ENCODE data around the gene SWAP70. TPM values are rescaled to one million over a fixed set of nuclear protein-coding genes. Genes with fewer than 3 reads are reported as not detected.

The SWAP70 gene
- total and polyA plus RNA-seq, 2 of the 8 experiments (the other 6 are each of a cell fraction or from before 2014, with no cell fraction given), result 14.8 to 37.5 TPM

DNA sequence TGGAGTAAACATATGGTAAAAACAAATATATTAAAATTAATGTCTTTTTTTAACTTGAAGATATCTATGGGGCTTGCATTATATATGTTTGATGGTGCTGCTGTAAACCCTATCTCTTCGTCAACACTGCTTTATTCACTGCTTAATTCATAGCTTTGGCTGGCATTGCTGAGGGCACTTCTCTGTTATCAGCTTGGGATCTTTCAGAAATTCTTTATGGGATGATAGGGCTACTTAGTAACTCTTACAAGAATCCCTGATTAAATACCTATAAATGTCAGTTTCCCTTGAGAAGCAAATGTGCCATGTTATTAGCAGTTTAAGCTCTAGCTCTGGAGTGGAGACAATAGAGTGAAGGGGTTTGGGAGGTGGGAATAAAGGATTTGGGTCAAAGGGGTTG is 112.3 kb downstream of the SWAP70 start:
- CTCF ChIA-PET (ENCODE audit: partially characterized antibody), result interaction anchor here (0.6 to 2.6 kb wide), 4 partner anchors 8 to 165 kb away, joined by 3 to 9 read pairs (median 3); no protein-coding TSS in a partner anchor
- H3K14ac ChIP-seq (ENCODE audit: insufficient read length), result no peak overlapping the region
- H2BK20ac ChIP-seq (ENCODE audit: low read length), result no peak overlapping the region
- H3K9me3 ChIP-seq (ENCODE audit: insufficient read depth in 2 of 2, low read depth in 1 of 2, low read length in 1 of 2), result no peaks in the 10 kb centered on the region
- no peak overlapping the region for H2BK15ac ChIP-seq (ENCODE audit: low read length)
- no peak overlapping the region for H2BK12ac ChIP-seq (ENCODE audit: low read depth, low read length)
- WGBS, 2 experiments (ENCODE audit: extremely low coverage in 1 of 2, insufficient coverage in 1 of 2, insufficient read length in 1 of 2, insufficient replicate concordance in 2 of 2, low coverage in 1 of 2, low lambda C conversion rate in 2 of 2, missing lambda C conversion rate in 1 of 2), result 96% methylated on average over 1 of the region's 1 CpG; no CpG with 5 or more reads in 1 of the 2 experiments
- no peak overlapping the region for H2AK5ac ChIP-seq (ENCODE audit: low read depth, low read length)
- POLR2A ChIA-PET (ENCODE audit: partially characterized antibody), result interaction anchor here (0.5 to 0.7 kb wide), 2 partner anchors 221 to 958 kb away, joined by 3 read pairs; no protein-coding TSS in a partner anchor
- H2AFZ ChIP-seq (ENCODE audit: low read length), result no peak overlapping the region
- H3K79me2 ChIP-seq (ENCODE audit: control insufficient read depth in 1 of 2, insufficient read depth in 2 of 2, low read length in 2 of 2), result no peaks in the 10 kb centered on the region
- no peak overlapping the region for H3K18ac ChIP-seq (ENCODE audit: extremely low read depth, low read length)
- H3K79me1 ChIP-seq (ENCODE audit: low read depth, low read length), result no peaks in the 10 kb centered on the region
- H4K91ac ChIP-seq (replicated peaks; ENCODE audit: insufficient read length, low read length), result no peak overlapping the region
- no peak overlapping the region for H3K56ac ChIP-seq (replicated peaks; ENCODE audit: insufficient read length, low read depth, low read length)
- no peak overlapping the region for H4K5ac ChIP-seq (ENCODE audit: insufficient read length, low read depth, low read length)
- no peak overlapping the region for H3K27ac ChIP-seq (ENCODE audit: low read depth, low read length)
- no peak overlapping the region for H3K9ac ChIP-seq (replicated peaks in 1 of 4; ENCODE audit: extremely low read depth in 1 of 4, low read depth in 3 of 4, low read length in 3 of 4)
- FAIRE-seq, result no peak
- no peak overlapping the region; a peak in 1 of 4 replicates for H3K4me2 ChIP-seq (ENCODE audit: insufficient read depth in 1 of 2, low read depth in 2 of 2, low read length in 2 of 2)
- no peak overlapping the region for H3K4me3 ChIP-seq (ENCODE audit: extremely low read depth in 1 of 4, insufficient read depth in 2 of 4, low read depth in 3 of 4, low read length in 4 of 4)
- H3K4ac ChIP-seq (replicated peaks; ENCODE audit: insufficient read length, low read depth, low read length), result no peak overlapping the region
- H4K20me1 ChIP-seq (replicated peaks in 1 of 2; ENCODE audit: control insufficient read depth in 1 of 2, insufficient read depth in 2 of 2, low read length in 2 of 2), result no peaks in the 10 kb centered on the region
- no peak overlapping the region for H2BK5ac ChIP-seq (ENCODE audit: low read depth, low read length)
- no peak overlapping the region for H2BK120ac ChIP-seq (replicated peaks; ENCODE audit: low read depth, low read length)
- DNase-seq (ENCODE audit: low read depth in 1 of 2, low spot score in 2 of 2), result no peak
- no peak overlapping the region for H4K8ac ChIP-seq (ENCODE audit: extremely low read depth, insufficient read depth, low read length)
- H3K36me3 ChIP-seq (ENCODE audit: control insufficient read depth in 2 of 4, insufficient read depth in 4 of 4, low read length in 3 of 4), result peaks cover 0 to 16% (median 11%) of the 10 kb centered on the region in 4 experiments; a peak in 5 of 8 replicates
- no peaks in the 10 kb centered on the region for H3K27me3 ChIP-seq (replicated peaks in 1 of 4; ENCODE audit: control insufficient read depth in 3 of 4, extremely low read depth in 1 of 4, insufficient read depth in 3 of 4, low read length in 3 of 4)
- H3K23ac ChIP-seq (ENCODE audit: insufficient read length), result no peak overlapping the region
- H3K23me2 ChIP-seq (ENCODE audit: low read depth, low read length), result no peaks in the 10 kb centered on the region
- H3K4me1 ChIP-seq (replicated peaks in 1 of 4; ENCODE audit: control insufficient read depth in 3 of 4, insufficient read depth in 4 of 4, low read length in 3 of 4), result peaks cover 2 to 10% (median 6%) of the 10 kb centered on the region in 4 experiments; a peak in 6 of 7 replicates
- TF ChIP-seq SP2 (IDR thresholded peaks at IDR 0.05; ENCODE audit: low read length) (no peak), EZH2 (IDR thresholded peaks at IDR 0.05; ENCODE audit: low read depth, low read length, severe bottlenecking) (no peak), CEBPB (IDR thresholded peaks at IDR 0.05; ENCODE audit: low read depth, low read length) (no peak), ZNF274 (IDR thresholded peaks at IDR 0.05; ENCODE audit: borderline replicate concordance, extremely low read depth, low read length) (no peak), CBX5 (IDR thresholded peaks at IDR 0.05; ENCODE audit: low read depth, low read length) (no peak), ATF2 (IDR thresholded peaks at IDR 0.05; ENCODE audit: low read length) (no peak), GABPA (IDR thresholded peaks at IDR 0.05; ENCODE audit: borderline replicate concordance, insufficient read depth, low read length) (no peak), CHD1 (IDR thresholded peaks at IDR 0.05; ENCODE audit: low read depth, low read length) (no peak), SIX5 (IDR thresholded peaks at IDR 0.05; ENCODE audit: low read depth, low read length) (no peak)
- TF ChIP-seq, protein P1, sequence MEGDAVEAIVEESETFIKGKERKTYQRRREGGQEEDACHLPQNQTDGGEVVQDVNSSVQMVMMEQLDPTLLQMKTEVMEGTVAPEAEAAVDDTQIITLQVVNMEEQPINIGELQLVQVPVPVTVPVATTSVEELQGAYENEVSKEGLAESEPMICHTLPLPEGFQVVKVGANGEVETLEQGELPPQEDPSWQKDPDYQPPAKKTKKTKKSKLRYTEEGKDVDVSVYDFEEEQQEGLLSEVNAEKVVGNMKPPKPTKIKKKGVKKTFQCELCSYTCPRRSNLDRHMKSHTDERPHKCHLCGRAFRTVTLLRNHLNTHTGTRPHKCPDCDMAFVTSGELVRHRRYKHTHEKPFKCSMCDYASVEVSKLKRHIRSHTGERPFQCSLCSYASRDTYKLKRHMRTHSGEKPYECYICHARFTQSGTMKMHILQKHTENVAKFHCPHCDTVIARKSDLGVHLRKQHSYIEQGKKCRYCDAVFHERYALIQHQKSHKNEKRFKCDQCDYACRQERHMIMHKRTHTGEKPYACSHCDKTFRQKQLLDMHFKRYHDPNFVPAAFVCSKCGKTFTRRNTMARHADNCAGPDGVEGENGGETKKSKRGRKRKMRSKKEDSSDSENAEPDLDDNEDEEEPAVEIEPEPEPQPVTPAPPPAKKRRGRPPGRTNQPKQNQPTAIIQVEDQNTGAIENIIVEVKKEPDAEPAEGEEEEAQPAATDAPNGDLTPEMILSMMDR (IDR thresholded peaks at IDR 0.05; ENCODE audit: control extremely low read depth in 1 of 3, insufficient read depth in 1 of 3, low read depth in 1 of 3, low read length in 3 of 3), result no peak
